ENCODE data around the gene CDH20. TPM values are rescaled to one million over a fixed set of nuclear protein-coding genes. Genes with fewer than 3 reads are reported as not detected.

CDH20 gene
- total and polyA plus RNA-seq, 10 donors = 0.04 to 0.05 TPM; not detected in 8

GRCh38 chr18:61528961-61529360, 195.7 kb downstream of the CDH20 start:
- TF ChIP-seq POLR2AphosphoS5 (IDR thresholded peaks at IDR 0.05) = no peak
- no peaks in the 10 kb centered on the region for H3K9me3 ChIP-seq
- H3K27ac ChIP-seq = no peak overlapping the region
- no peaks in the 10 kb centered on the region for H3K4me1 ChIP-seq
- no peak for DNase-seq
- intact Hi-C loops (cut with DNase I; ENCODE audit: low total_unique reads) = no loop called here
- H3K4me3 ChIP-seq = no peak overlapping the region
- no peaks in the 10 kb centered on the region for H3K36me3 ChIP-seq
- peaks cover 0 to 13% (median 0%) of the 10 kb centered on the region in 7 donors for H3K27me3 ChIP-seq (replicated peaks in 1 of 7)
- 82 to 92% (median 85%) methylated on average over 6 of the region's 6 CpGs for WGBS, 5 donors

DNA sequence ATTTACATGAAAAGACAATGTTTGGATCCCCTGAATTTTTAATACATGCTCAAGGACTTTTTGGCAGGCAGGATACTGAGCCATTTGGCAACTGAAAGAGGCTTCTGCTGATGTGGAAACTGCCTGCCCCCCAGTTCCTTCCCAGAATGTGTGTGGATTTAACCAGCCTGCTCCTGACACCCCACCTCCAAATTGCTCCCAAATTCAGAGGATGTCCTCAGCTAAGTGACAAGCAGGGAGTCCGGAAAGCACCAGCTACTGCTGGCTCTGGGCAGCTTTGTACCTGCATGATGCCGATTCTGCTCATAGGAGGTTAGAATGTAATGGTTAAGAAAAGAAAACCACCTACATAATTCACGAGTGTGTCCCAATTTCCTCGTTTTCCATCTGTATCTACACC, 197.5 kb downstream of the CDH20 start:
- intact Hi-C loops (cut with DNase I; ENCODE audit: low total_unique reads) = no loop called here
- no peaks in the 10 kb centered on the region for H3K9me3 ChIP-seq
- H3K36me3 ChIP-seq = no peaks in the 10 kb centered on the region
- peaks cover 0 to 13% (median 0%) of the 10 kb centered on the region in 7 donors for H3K27me3 ChIP-seq (replicated peaks in 1 of 7)
- no peak overlapping the region for H3K4me3 ChIP-seq
- H3K4me1 ChIP-seq = no peaks in the 10 kb centered on the region
- 68 to 84% (median 74%) methylated on average over 4 of the region's 4 CpGs for WGBS, 5 donors
- no peak for DNase-seq
- no peak overlapping the region for H3K27ac ChIP-seq
- no peak for TF ChIP-seq POLR2A (IDR thresholded peaks at IDR 0.05)

DNA sequence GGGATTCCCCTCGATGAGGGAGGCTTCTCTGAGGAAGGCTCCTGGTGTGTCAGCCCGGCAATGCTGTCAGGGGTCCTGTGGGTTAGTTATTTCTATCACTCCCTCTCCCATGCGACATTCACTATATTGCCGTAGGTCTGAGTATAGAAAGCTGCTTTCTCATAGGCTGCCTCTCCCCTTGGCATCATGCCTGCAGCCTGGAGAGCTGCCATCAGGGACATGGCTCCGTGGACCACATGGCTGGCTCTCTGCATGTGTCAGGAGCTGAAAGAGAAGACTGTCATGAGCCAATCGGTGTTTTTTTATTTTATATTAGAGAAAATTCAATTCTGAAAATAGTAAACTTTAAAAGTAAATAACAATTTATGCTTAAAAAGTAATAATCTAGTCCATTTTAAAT, 198.0 kb downstream of the CDH20 start:
- intact Hi-C loops (cut with DNase I; ENCODE audit: low total_unique reads) = no loop called here
- Histone ChIP-seq H3K4me1 (no peaks in the 10 kb centered on the region), H3K4me3 (no peak overlapping the region), H3K9me3 (no peaks in the 10 kb centered on the region), H3K27me3 (replicated peaks in 1 of 7) (peaks cover 0 to 13% (median 0%) of the 10 kb centered on the region in 7 donors), H3K36me3 (no peaks in the 10 kb centered on the region), H3K27ac (no peak overlapping the region)
- no peak for DNase-seq
- WGBS, 5 donors = 76 to 89% (median 77%) methylated on average over 6 of the region's 6 CpGs
- TF ChIP-seq CTCF (IDR thresholded peaks at IDR 0.05 in 8 of 11, conservative IDR thresholded peaks at IDR 0.05 in 3 of 11) (no peak), POLR2A (IDR thresholded peaks at IDR 0.05) (no peak), POLR2AphosphoS5 (IDR thresholded peaks at IDR 0.05) (no peak)

- H3K9me3 ChIP-seq = no peaks in the 10 kb centered on the region
- TF ChIP-seq CTCF (IDR thresholded peaks at IDR 0.05 in 8 of 11, conservative IDR thresholded peaks at IDR 0.05 in 3 of 11) (no peak), POLR2AphosphoS5 (IDR thresholded peaks at IDR 0.05) (no peak), POLR2A (IDR thresholded peaks at IDR 0.05) (no peak)
- 61 to 96% (median 72%) methylated on average over 2 of the region's 2 CpGs for WGBS, 5 donors
- H3K4me3 ChIP-seq = no peak overlapping the region
- intact Hi-C loops (cut with DNase I; ENCODE audit: low total_unique reads) = no loop called here
- H3K4me1 ChIP-seq = no peaks in the 10 kb centered on the region
- H3K27ac ChIP-seq = no peak overlapping the region
- peaks cover 0 to 13% (median 0%) of the 10 kb centered on the region in 7 donors for H3K27me3 ChIP-seq (replicated peaks in 1 of 7)
- no peaks in the 10 kb centered on the region for H3K36me3 ChIP-seq
- DNase-seq = no peak
Measured at GRCh38 chr18:61531891-61532290, 198.7 kb downstream of the CDH20 start.

GRCh38 chr18:61535401-61535800, 202.2 kb downstream of the CDH20 start:
- peaks cover 0 to 13% (median 0%) of the 10 kb centered on the region in 7 donors for H3K27me3 ChIP-seq (replicated peaks in 1 of 7)
- intact Hi-C loops (cut with DNase I; ENCODE audit: low total_unique reads) = no loop called here
- WGBS, 5 donors = 86 to 95% (median 89%) methylated on average over 4 of the region's 4 CpGs

More at GRCh38 chr18:61535401-61535800, 202.2 kb downstream of the CDH20 start:
- TF ChIP-seq POLR2AphosphoS5 (IDR thresholded peaks at IDR 0.05) = no peak
- no peak for TF ChIP-seq CTCF (IDR thresholded peaks at IDR 0.05 in 8 of 11, conservative IDR thresholded peaks at IDR 0.05 in 3 of 11)
- TF ChIP-seq POLR2A (IDR thresholded peaks at IDR 0.05) = no peak
- no peaks in the 10 kb centered on the region for H3K9me3 ChIP-seq
- no peaks in the 10 kb centered on the region for H3K4me1 ChIP-seq
- no peaks in the 10 kb centered on the region for H3K36me3 ChIP-seq
- no peak for DNase-seq
- no peak overlapping the region for H3K4me3 ChIP-seq
- H3K27ac ChIP-seq = no peak overlapping the region
